PC-3 (cell line): Measurements from ENCODE around the gene NOXRED1. TPM values are rescaled to one million over a fixed set of nuclear protein-coding genes. Genes with fewer than 3 reads are reported as not detected.

Experiments used
- ATAC-seq: fragments of 200-7000 bp; cut with Tn5 transposase; 2 replicates; pipeline ENCODE4 v1.9.1; 2020; ENCODE audit warnings: mild to moderate bottlenecking, moderate library complexity
- BruUV-seq: library from RNA; stranded (reverse); fragments of 400-500 nt; replicated peaks from 2 replicates; lab custom pipeline; 2021; lab: Mats Ljungman, UMichigan
- CTCF ChIA-PET: fragments of 300-600 bp; sonication (Branson Sonifier 250); formaldehyde crosslinking; loops from one replicate; lab custom pipeline; 2022; ENCODE audit warnings: antibody characterized with exemption; lab: Charles Lee
- POLR2A ChIA-PET: fragments of 300-600 bp; sonication (Branson Sonifier 250); formaldehyde crosslinking; loops from one replicate; lab custom pipeline; 2022; ENCODE audit warnings: antibody characterized with exemption; ENCODE audit not compliant: unreplicated experiment; lab: Charles Lee
- DNase-seq: peaks from one replicate; pipeline ENCODE4 v3.0.0-alpha.2; 2015
- H2AFZ ChIP-seq: fragments of 300-600 bp; sonication (generic); 2 replicates; pipeline ENCODE4 v1.6.0; 2016; ENCODE audit warnings: antibody characterized with exemption, low read length
- H3F3A ChIP-seq: fragments of 300-600 bp; sonication (generic); one replicate; pipeline ENCODE4 v1.6.0; 2017; ENCODE audit warnings: antibody characterized with exemption, low read length, control low read depth, mild to moderate bottlenecking; ENCODE audit not compliant: unreplicated experiment
- H3K27ac ChIP-seq: fragments of 300-600 bp; sonication (generic); 2 replicates; pipeline ENCODE4 v1.5.1; 2016; ENCODE audit warnings: mild to moderate bottlenecking, low read length
- H3K27me3 ChIP-seq: fragments of 300-600 bp; sonication (generic); 2 replicates; pipeline ENCODE4 v1.6.1; 2016; ENCODE audit warnings: low read length, mixed read lengths
- H3K36me3 ChIP-seq: fragments of 300-600 bp; sonication (generic); 2 replicates; pipeline ENCODE4 v1.6.1; 2016; ENCODE audit warnings: low read depth, mixed run types, low read length, mixed read lengths
- H3K4me1 ChIP-seq: fragments of 300-600 bp; sonication (generic); 2 replicates; pipeline ENCODE4 v1.5.1; 2016; ENCODE audit warnings: low read length; ENCODE audit not compliant: insufficient read depth
- H3K4me2 ChIP-seq: fragments of 300-600 bp; sonication (generic); 2 replicates; pipeline ENCODE4 v1.6.0; 2016; ENCODE audit warnings: low read length
- H3K4me3 ChIP-seq: fragments of 300-600 bp; sonication (generic); 2 replicates; pipeline ENCODE4 v1.5.1; 2016; ENCODE audit warnings: mild to moderate bottlenecking, low read length, mixed read lengths
- H3K79me2 ChIP-seq: fragments of 300-600 bp; sonication (generic); 2 replicates; pipeline ENCODE4 v1.6.1; 2017; ENCODE audit warnings: low read length, mixed read lengths
- H3K9ac ChIP-seq: fragments of 300-600 bp; sonication (generic); 2 replicates; pipeline ENCODE4 v1.6.0; 2016; ENCODE audit warnings: mild to moderate bottlenecking, low read length
- H3K9me2 ChIP-seq: fragments of 300-600 bp; sonication (generic); replicated peaks from 2 replicates; pipeline ENCODE4 v1.6.1; 2016; ENCODE audit warnings: mixed run types, low read length, mixed read lengths
- H3K9me3 ChIP-seq: fragments of 300-600 bp; sonication (generic); 2 replicates; pipeline ENCODE4 v1.6.1; 2016; ENCODE audit warnings: low read length, mixed read lengths
- H4K20me1 ChIP-seq: fragments of 300-600 bp; sonication (generic); 2 replicates; pipeline ENCODE4 v1.6.1; 2016; ENCODE audit warnings: low read length, mixed read lengths
- EZH2 ChIP-seq: fragments of 300-600 bp; sonication (generic); IDR thresholded peaks from one replicate; pipeline ENCODE4 v1.6.1; 2017; ENCODE audit warnings: antibody characterized with exemption, mild to moderate bottlenecking, low read length; ENCODE audit not compliant: unreplicated experiment
- EZH2phosphoT487 ChIP-seq: fragments of 300-600 bp; sonication (generic); IDR thresholded peaks from 2 replicates; pipeline ENCODE4 v1.6.1; 2018; ENCODE audit warnings: mild to moderate bottlenecking, antibody characterized with exemption, low read length, borderline replicate concordance
- intact Hi-C: fragments of 100-400 bp; cut with micrococcal nuclease; formaldehyde crosslinking; loops from 2 replicates; pipeline ENCODE4 v1.9.0; 2023
- total RNA-seq: library from RNA; depleted of rRNA; stranded (reverse); fragments of >200 nt; gene quantifications from 2 replicates; pipeline ENCODE4 v1.2.3, GENCODE V29; 2014; rRNA removed
- TF ChIP-seq, protein P1 (sequence below): fragments of 300-600 bp; sonication (generic); conservative IDR thresholded peaks from 2 replicates; pipeline ENCODE4 v1.5.1; 2017; ENCODE audit warnings: antibody characterized with exemption, low read depth, mild to moderate bottlenecking, low read length

NOXRED1 gene
- total RNA-seq, 1 experiment from 2014 or later: 0.33 TPM

DNA sequence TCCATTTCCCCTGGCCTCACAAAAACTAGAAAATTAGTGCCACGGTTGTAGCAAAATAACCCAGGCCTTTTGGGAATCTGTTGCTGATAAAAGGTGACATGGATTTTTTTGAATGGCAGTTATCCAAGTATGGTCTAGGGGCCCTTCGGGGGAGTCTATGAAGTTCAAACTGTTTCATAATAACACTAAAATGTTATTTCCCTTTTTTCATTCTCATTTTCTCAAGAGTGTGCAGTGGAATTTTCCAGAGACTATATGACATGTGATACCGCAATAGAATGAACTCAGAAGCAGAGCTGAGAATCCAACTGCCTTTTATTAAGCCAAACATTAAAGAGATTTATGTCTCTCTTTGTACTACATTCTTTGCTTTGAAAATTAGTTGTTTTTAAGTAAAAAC, 75.6 kb downstream of the NOXRED1 start:
- ChIA-PET POLR2A (no interaction called here), CTCF (no interaction called here)
- no peak overlapping the region for H2AFZ ChIP-seq
- H3K79me2 ChIP-seq: no peaks in the 10 kb centered on the region
- no peaks in the 10 kb centered on the region for H3K4me1 ChIP-seq
- intact Hi-C loops: no loop called here
- no peak overlapping the region for H3K4me2 ChIP-seq
- ATAC-seq: no peak
- DNase-seq: no peak
- TF ChIP-seq EZH2 (no peak), EZH2phosphoT487 (no peak)
- TF ChIP-seq, protein P1, sequence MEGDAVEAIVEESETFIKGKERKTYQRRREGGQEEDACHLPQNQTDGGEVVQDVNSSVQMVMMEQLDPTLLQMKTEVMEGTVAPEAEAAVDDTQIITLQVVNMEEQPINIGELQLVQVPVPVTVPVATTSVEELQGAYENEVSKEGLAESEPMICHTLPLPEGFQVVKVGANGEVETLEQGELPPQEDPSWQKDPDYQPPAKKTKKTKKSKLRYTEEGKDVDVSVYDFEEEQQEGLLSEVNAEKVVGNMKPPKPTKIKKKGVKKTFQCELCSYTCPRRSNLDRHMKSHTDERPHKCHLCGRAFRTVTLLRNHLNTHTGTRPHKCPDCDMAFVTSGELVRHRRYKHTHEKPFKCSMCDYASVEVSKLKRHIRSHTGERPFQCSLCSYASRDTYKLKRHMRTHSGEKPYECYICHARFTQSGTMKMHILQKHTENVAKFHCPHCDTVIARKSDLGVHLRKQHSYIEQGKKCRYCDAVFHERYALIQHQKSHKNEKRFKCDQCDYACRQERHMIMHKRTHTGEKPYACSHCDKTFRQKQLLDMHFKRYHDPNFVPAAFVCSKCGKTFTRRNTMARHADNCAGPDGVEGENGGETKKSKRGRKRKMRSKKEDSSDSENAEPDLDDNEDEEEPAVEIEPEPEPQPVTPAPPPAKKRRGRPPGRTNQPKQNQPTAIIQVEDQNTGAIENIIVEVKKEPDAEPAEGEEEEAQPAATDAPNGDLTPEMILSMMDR: no peak
- no peaks in the 10 kb centered on the region; the same call in 1 of the 2 replicates for H3K36me3 ChIP-seq
- no peak overlapping the region for H3K27ac ChIP-seq
- no peaks in the 10 kb centered on the region for H4K20me1 ChIP-seq
- no peaks in the 10 kb centered on the region for H3K9me3 ChIP-seq
- no peak overlapping the region for H3K9ac ChIP-seq
- no TSS peak for BruUV-seq
- H3K4me3 ChIP-seq: no peak overlapping the region
- no peaks in the 10 kb centered on the region for H3K27me3 ChIP-seq
- H3K9me2 ChIP-seq: no peaks in the 10 kb centered on the region
- no peaks in the 10 kb centered on the region for H3F3A ChIP-seq

DNA sequence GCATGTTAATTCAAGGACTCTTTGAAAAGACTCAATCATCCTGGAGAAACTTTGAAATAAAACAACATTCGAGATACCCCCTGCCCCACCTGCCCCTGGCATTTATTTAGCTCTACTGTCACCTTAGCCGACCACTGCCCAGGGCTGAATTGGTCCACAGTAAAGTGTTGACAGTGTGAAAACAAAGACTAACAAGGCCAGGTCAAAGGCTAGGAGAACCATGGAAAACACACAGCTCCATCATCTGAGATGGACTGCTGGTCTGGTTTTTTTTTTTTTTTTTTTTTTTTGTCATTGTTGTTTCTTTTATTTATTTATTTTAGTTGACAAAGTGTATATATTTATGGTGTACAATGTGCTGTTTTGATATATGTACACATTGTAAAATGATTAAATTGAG, 76.8 kb downstream of the NOXRED1 start:
- Histone ChIP-seq H3K9me2 (no peaks in the 10 kb centered on the region), H2AFZ (no peak overlapping the region), H3K4me2 (no peak overlapping the region), H3F3A (no peaks in the 10 kb centered on the region), H3K9ac (no peak overlapping the region), H3K4me3 (no peak overlapping the region), H3K79me2 (no peaks in the 10 kb centered on the region), H3K27me3 (no peaks in the 10 kb centered on the region), H3K4me1 (no peaks in the 10 kb centered on the region), H4K20me1 (no peaks in the 10 kb centered on the region), H3K27ac (no peak overlapping the region), H3K9me3 (no peaks in the 10 kb centered on the region), H3K36me3 (no peaks in the 10 kb centered on the region; the same call in 1 of the 2 replicates)
- DNase-seq: no peak
- no peak for TF ChIP-seq EZH2phosphoT487
- BruUV-seq: no TSS peak
- intact Hi-C loops: no loop called here
- CTCF ChIA-PET: no interaction called here
- POLR2A ChIA-PET: no interaction called here
- ATAC-seq: no peak

DNA sequence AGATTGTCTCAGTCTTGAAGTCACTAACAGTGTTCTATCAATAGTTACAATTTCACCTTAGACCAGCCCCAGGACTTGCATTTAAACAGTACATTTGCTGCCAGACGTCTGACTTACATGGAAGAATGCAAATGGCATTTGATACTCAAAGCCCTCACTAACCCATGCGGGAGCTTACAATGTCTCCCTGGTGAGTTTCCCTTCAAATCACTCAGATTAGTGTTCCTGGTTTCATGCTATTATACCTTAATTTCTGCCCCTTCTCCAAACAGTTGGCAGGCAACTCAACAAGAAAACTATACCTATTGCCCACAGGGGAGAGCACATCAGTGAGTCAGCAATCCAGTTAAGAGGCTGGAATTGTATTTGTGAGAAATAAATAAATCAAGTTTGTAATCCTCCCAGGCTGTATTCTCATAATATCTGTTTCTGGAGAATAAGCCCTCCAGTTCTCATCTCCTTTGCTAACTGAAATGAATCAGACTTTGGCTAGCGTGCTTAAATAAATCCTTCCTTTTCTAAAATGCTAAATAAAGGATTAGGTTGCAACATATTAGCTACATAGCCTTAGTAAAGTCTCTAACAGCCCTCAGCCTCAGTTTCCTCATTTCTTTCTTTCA, 78.8 kb downstream of the NOXRED1 start:
- intact Hi-C loops: no loop called here
- Histone ChIP-seq H3K4me2 (no peak overlapping the region), H3K9me2 (no peaks in the 10 kb centered on the region), H3K9me3 (no peaks in the 10 kb centered on the region), H4K20me1 (no peaks in the 10 kb centered on the region), H3F3A (no peaks in the 10 kb centered on the region), H3K27ac (no peak overlapping the region), H3K4me1 (no peaks in the 10 kb centered on the region), H3K4me3 (no peak overlapping the region), H3K79me2 (no peaks in the 10 kb centered on the region), H3K9ac (no peak overlapping the region), H2AFZ (no peak overlapping the region), H3K27me3 (no peaks in the 10 kb centered on the region), H3K36me3 (no peaks in the 10 kb centered on the region; the same call in 1 of the 2 replicates)
- CTCF ChIA-PET: no interaction called here
- no TSS peak for BruUV-seq
- DNase-seq: peak; percentile 20
- no peak for TF ChIP-seq EZH2
- TF ChIP-seq EZH2phosphoT487: no peak
- TF ChIP-seq, protein P1: no peak
- POLR2A ChIA-PET: no interaction called here
- no peak for ATAC-seq

Other genes with a start within 250 kb of the NOXRED1 start
- gene TMEM63C, start 241.7 kb downstream of the NOXRED1 start, total RNA-seq: 4.0 and 5.4 TPM in 2 replicates
- gene NGB, start 152.3 kb downstream of the NOXRED1 start, total RNA-seq: not detected in 2 replicates
- 57.6 and 67.6 TPM in 2 replicates for gene POMT2, start 102.6 kb downstream of the NOXRED1 start, total RNA-seq
- gene GSTZ1, start 102.5 kb downstream of the NOXRED1 start, total RNA-seq: 49.9 and 57.4 TPM in 2 replicates
- gene TMED8, start 46.4 kb downstream of the NOXRED1 start, total RNA-seq: 16.8 and 17.8 TPM in 2 replicates
- 1.2 and 6.2 TPM in 2 replicates for gene SAMD15, start 46.1 kb downstream of the NOXRED1 start, total RNA-seq
- 20.1 and 20.2 TPM in 2 replicates for gene VIPAS39, start 34.1 kb upstream of the NOXRED1 start, total RNA-seq
- gene AHSA1, start 34.6 kb upstream of the NOXRED1 start, total RNA-seq: 215 and 217 TPM in 2 replicates
- 0.95 TPM in 1 of 2 replicates, not detected in the other for gene ISM2, start 75.3 kb upstream of the NOXRED1 start, total RNA-seq
- gene SPTLC2, start 193.1 kb upstream of the NOXRED1 start, total RNA-seq: 25.6 and 27.6 TPM in 2 replicates